ENCODE measurements around the gene RHOBTB3. TPM values are rescaled to one million over a fixed set of nuclear protein-coding genes. Genes with fewer than 3 reads are reported as not detected.
"Not testable (repeated sequence)": the region's sequence is repeated elsewhere in the genome, so short reads cannot be mapped to it uniquely, and the experiment has no call there.

The RHOBTB3 gene
- total RNA-seq, 6 donors from 2014 or later = 42.4 to 104 (median 60.9) TPM

- TF ChIP-seq POLR2AphosphoS5 (IDR thresholded peaks at IDR 0.05) = no peak
- no peak for TF ChIP-seq POLR2A (IDR thresholded peaks at IDR 0.05)
- TF ChIP-seq, protein P1, sequence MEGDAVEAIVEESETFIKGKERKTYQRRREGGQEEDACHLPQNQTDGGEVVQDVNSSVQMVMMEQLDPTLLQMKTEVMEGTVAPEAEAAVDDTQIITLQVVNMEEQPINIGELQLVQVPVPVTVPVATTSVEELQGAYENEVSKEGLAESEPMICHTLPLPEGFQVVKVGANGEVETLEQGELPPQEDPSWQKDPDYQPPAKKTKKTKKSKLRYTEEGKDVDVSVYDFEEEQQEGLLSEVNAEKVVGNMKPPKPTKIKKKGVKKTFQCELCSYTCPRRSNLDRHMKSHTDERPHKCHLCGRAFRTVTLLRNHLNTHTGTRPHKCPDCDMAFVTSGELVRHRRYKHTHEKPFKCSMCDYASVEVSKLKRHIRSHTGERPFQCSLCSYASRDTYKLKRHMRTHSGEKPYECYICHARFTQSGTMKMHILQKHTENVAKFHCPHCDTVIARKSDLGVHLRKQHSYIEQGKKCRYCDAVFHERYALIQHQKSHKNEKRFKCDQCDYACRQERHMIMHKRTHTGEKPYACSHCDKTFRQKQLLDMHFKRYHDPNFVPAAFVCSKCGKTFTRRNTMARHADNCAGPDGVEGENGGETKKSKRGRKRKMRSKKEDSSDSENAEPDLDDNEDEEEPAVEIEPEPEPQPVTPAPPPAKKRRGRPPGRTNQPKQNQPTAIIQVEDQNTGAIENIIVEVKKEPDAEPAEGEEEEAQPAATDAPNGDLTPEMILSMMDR (IDR thresholded peaks at IDR 0.05) = no peak
- TF ChIP-seq EP300 (IDR thresholded peaks at IDR 0.05) = no peak
- no peak overlapping the region for H3K4me3 ChIP-seq
- H3K27me3 ChIP-seq = no peaks in the 10 kb centered on the region
- no peaks in the 10 kb centered on the region for H3K9me3 ChIP-seq
- H3K27ac ChIP-seq = no peak overlapping the region
- H3K36me3 ChIP-seq = no peaks in the 10 kb centered on the region
- DNase-seq = no peak
- H3K4me1 ChIP-seq = no peaks in the 10 kb centered on the region
- no peak for ATAC-seq (ENCODE audit: low FRiP score in 2 of 2)
Measured at GRCh38 chr5:95701074-95701473, 30.1 kb upstream of the RHOBTB3 start.

DNA sequence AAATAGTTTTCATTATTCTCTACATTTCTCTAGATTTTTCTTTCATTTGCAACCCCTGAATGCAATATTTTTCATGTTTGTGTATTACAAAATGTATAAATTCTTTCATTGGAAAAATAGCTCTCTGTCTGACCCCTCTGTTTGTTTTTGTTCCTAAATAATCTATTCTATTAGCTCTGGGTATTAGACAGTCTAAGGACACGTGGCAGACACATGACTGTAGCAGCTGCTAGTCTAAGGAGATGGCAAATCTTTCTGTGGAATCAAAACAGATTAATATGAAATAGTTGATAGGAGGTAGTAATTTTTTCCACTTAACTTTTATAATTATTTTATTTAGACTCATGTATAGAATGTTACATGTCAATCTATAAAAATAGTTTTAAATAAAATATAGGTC, 27.0 kb upstream of the RHOBTB3 start:
- TF ChIP-seq POLR2A (IDR thresholded peaks at IDR 0.05) (no peak), EP300 (IDR thresholded peaks at IDR 0.05) (no peak), POLR2AphosphoS5 (IDR thresholded peaks at IDR 0.05) (no peak)
- TF ChIP-seq, protein P1 (IDR thresholded peaks at IDR 0.05) = no peak
- ATAC-seq (ENCODE audit: low FRiP score in 2 of 2) = no peak
- WGBS, 2 donors = 63 to 76% methylated on average over 1 of the region's 1 CpG

DNA sequence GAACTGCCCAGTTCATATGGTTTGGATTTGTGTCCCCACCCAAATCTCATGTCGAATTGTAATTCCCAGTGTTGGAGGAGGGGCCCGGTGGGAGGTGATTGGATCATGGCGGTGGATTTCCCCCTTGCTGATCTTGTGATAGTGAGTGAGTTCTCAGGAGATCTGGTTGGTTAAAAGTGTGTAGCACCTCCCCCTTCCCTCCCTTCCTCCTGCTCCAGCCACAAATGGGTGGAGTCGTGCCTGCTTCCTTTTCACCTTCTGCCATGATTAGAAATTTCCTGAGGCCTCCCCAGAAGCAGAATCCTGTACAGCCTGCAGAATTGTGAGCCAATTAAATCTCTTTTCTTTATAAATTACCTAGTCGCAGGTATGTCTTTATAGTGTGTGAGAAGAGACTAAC, 24.9 kb upstream of the RHOBTB3 start:
- H3K36me3 ChIP-seq; H3K27ac ChIP-seq; H3K27me3 ChIP-seq; H3K4me1 ChIP-seq; H3K9me3 ChIP-seq; DNase-seq; ATAC-seq (ENCODE audit: low FRiP score in 2 of 2); H3K4me3 ChIP-seq: not testable (repeated sequence)
- 83 to 92% methylated on average over 5 of the region's 5 CpGs for WGBS, 2 donors

More for the DNA sequence above, 27.0 kb upstream of the RHOBTB3 start:
- no peaks in the 10 kb centered on the region for H3K27me3 ChIP-seq
- H3K4me3 ChIP-seq = no peak overlapping the region
- DNase-seq = no peak
- H3K27ac ChIP-seq = no peak overlapping the region
- no peaks in the 10 kb centered on the region for H3K36me3 ChIP-seq
- H3K9me3 ChIP-seq = no peaks in the 10 kb centered on the region
- H3K4me1 ChIP-seq = no peaks in the 10 kb centered on the region

DNA sequence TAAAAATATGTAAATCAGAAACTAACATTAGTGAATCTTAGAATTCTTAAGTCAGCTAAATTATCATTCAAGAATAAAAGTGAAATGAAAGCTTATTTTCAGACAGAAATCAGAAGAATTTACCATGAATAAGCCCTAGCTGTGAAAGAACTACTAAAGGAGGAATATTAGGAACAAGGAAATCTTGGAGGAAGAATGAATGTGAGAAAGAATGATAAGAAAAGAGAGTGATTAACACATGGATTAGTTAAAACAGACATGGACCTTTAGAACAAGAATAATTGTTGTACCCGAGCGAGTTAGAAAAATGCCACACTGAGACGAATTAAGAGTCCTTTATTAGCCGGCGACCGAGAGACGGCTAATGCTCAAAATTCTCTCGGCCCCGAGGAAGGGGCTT, 24.1 kb upstream of the RHOBTB3 start:
- H3K9me3 ChIP-seq = no peaks in the 10 kb centered on the region
- ATAC-seq (ENCODE audit: low FRiP score in 2 of 2) = no peak
- H3K27ac ChIP-seq = no peak overlapping the region
- H3K4me3 ChIP-seq = no peak overlapping the region
- no peak for TF ChIP-seq POLR2A (IDR thresholded peaks at IDR 0.05)
- TF ChIP-seq, protein P1 (IDR thresholded peaks at IDR 0.05) = no peak
- no peak for TF ChIP-seq EP300 (IDR thresholded peaks at IDR 0.05)
- no peak for TF ChIP-seq POLR2AphosphoS5 (IDR thresholded peaks at IDR 0.05)
- no peaks in the 10 kb centered on the region for H3K36me3 ChIP-seq
- DNase-seq = no peak
- H3K4me1 ChIP-seq = no peaks in the 10 kb centered on the region
- 79 to 85% methylated on average over 9 of the region's 9 CpGs for WGBS, 2 donors
- H3K27me3 ChIP-seq = no peaks in the 10 kb centered on the region

DNA sequence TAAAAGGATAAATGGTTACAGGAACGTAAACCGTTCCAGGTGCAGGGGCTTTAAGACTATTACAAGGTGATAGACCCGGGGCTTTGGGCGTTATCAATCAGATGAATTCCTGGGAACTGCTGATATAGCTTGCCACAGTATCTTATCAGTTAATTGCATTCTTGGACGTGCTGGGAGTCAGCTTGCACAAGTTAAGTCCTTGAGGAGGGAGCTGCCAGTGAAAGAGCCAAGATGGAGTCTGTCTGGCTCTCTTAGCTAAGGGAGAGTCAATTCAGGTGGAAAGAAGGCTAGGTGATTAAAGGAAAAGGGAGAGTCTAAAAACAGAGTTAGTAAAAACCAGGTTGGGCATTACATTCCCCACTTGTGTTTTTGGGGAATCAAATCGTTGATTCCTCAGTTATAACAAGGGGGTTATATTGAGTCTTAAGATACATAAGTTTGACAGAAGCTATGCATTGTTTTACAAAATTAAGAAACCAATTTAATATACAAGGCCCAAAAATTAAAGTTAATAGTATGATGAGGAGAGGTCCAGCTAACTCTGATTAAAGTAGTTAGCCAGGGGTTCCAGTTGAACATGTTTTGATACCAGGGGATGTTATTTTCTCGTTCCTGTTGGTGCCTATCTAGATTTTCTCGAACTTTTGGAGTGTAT, 23.5 kb upstream of the RHOBTB3 start:
- H3K9me3 ChIP-seq; ATAC-seq (ENCODE audit: low FRiP score in 2 of 2): not testable (repeated sequence)

GRCh38 chr5:95708876-95709275, 22.3 kb upstream of the RHOBTB3 start:
- Histone ChIP-seq H3K4me3 (no peak overlapping the region), H3K36me3 (no peaks in the 10 kb centered on the region), H3K27me3 (no peaks in the 10 kb centered on the region), H3K27ac (no peak overlapping the region), H3K4me1 (peaks cover 0 to under 1% (median 0%) of the 10 kb centered on the region in 4 donors), H3K9me3 (no peaks in the 10 kb centered on the region)
- WGBS, 2 donors = 87 to 94% methylated on average over 7 of the region's 7 CpGs
- ATAC-seq (ENCODE audit: low FRiP score in 2 of 2) (no peak), DNase-seq (no peak)
- TF ChIP-seq POLR2AphosphoS5 (IDR thresholded peaks at IDR 0.05) (no peak), EP300 (IDR thresholded peaks at IDR 0.05) (no peak), POLR2A (IDR thresholded peaks at IDR 0.05) (no peak)
- TF ChIP-seq, protein P1 (IDR thresholded peaks at IDR 0.05) = no peak

More for the DNA sequence above, 23.5 kb upstream of the RHOBTB3 start:
- not testable (repeated sequence) for H3K4me1 ChIP-seq, H3K4me3 ChIP-seq, H3K27me3 ChIP-seq, H3K27ac ChIP-seq, H3K36me3 ChIP-seq, DNase-seq
- WGBS, 2 donors = 77 to 79% methylated on average over 8 of the region's 8 CpGs
